ENCODE data around the gene DAND5.
A peak's percentile ranks its signal among the peaks of the same experiment; 100 is the strongest.
"Not testable (repeated sequence)": the region's sequence is repeated elsewhere in the genome, so short reads cannot be mapped to it uniquely, and the experiment has no call there.

Gene DAND5

GRCh38 chr19:12974301-12975220 lies 5.2 kb downstream of the DAND5 start:
- no peak for TF ChIP-seq CTCF (conservative IDR thresholded peaks at IDR 0.05; ENCODE audit: low read depth, low read length)

DNA sequence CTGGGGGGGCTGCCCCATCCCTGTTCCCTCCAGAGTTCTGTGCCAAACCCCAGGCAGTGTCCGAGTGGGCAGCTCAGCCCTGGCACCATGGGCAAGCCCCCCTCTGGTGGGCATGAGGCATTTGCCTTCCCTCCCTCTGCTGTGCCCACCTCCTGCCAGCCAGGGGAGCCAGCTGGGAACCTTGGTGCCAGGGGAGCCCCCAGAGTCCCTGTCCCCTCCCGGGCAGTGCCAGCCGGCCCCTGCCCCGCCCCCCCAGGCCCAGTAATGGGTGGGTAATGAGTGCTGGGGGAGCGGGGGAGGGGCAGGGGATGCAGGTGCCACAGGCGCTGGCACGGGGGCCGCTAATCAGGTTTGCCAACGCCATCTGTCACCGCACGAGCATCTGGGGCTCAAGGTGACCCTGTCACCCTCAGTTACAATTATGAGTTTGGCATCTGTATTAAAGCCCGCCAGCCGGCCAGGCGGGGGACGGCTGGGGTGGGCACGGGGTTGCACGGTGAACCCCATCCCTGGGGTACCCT lies 5.9 kb downstream of the DAND5 start:
- no peak overlapping the region for H3K4me3 ChIP-seq (ENCODE audit: low read depth, low read length)
- DNase-seq (ENCODE audit: low read depth), result no peak
- TF ChIP-seq CTCF (conservative IDR thresholded peaks at IDR 0.05; ENCODE audit: low read depth, low read length), result no peak

More at GRCh38 chr19:12974301-12975220, 5.2 kb downstream of the DAND5 start:
- no peak overlapping the region for H3K4me3 ChIP-seq (ENCODE audit: low read depth, low read length)
- no peak for DNase-seq (ENCODE audit: low read depth)

DNA sequence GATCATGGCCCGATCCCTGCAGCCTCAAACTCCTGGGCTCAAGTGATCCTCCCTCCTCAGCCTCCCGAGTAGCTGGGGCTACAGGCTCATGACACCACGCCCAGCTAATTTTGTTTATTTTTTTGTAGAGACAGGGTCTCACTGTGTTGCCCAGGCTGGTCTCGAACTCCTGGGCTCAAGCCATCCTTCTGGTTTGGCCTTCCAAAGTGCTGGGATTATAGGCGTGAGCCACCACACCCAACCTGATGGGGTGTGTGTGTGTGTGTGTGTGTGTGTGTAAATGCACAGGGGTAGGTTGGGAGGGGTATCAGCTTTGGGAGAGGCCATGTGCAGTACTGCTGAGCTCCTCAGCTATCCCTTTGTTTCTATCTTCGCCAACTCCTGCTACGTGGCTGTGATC lies 6.7 kb downstream of the DAND5 start:
- not testable (repeated sequence) for DNase-seq (ENCODE audit: low read depth); H3K4me3 ChIP-seq (ENCODE audit: low read depth, low read length)

- no peak overlapping the region for H3K4me3 ChIP-seq (ENCODE audit: low read depth, low read length)
- DNase-seq (ENCODE audit: low read depth), result no peak
Measured at GRCh38 chr19:12979974-12980373, 10.6 kb downstream of the DAND5 start.

GRCh38 chr19:12982648-12983047 lies 13.3 kb downstream of the DAND5 start:
- H3K4me3 ChIP-seq (ENCODE audit: low read depth, low read length), result no peak overlapping the region
- no peak for DNase-seq (ENCODE audit: low read depth)
- no peak for TF ChIP-seq CTCF (conservative IDR thresholded peaks at IDR 0.05; ENCODE audit: low read depth, low read length)

More at GRCh38 chr19:12979974-12980373, 10.6 kb downstream of the DAND5 start:
- TF ChIP-seq CTCF (conservative IDR thresholded peaks at IDR 0.05; ENCODE audit: low read depth, low read length), result no peak

- peak overlapping the region; percentile 42 for H3K4me3 ChIP-seq (ENCODE audit: low read depth, low read length)
- no peak for TF ChIP-seq CTCF (conservative IDR thresholded peaks at IDR 0.05; ENCODE audit: low read depth, low read length)
- DNase-seq (ENCODE audit: low read depth), result no peak
Measured at GRCh38 chr19:12983091-12983490, 13.7 kb downstream of the DAND5 start.

DNA sequence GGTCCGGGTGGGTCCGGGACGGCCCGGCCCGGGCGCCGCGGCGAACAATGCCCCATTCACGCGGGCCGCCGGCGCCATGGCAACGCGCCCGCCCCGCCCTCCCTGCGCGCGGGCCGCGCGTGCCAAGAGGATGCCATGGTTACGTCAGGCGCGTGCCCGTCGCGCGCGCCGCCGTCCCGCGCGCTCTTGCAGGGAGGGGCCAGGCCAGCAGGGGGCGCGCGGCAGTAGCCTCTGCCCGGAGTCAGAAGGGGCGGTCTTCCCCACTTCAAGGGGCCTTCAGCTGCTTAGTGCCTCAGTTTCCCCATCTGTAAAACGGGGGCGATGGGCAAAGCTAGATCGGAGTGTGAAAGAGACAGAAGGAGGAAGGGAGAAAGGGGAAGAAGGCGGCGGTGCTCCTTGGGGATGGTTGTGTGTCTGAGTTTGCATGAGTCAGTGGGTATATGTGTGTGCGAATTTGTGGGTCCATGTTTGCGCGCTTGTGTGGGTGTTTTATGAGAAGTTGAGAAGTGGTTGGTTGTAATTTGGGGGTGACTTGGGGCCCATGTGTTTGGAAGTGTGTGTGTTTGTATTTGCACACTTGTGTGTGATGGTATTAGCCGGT lies 14.3 kb downstream of the DAND5 start:
- DNase-seq (ENCODE audit: low read depth), result peak; percentile 67
- TF ChIP-seq CTCF (conservative IDR thresholded peaks at IDR 0.05; ENCODE audit: low read depth, low read length), result peak; percentile 67
- H3K4me3 ChIP-seq (ENCODE audit: low read depth, low read length), result peak overlapping the region; percentile 42

Measured in choroid plexus epithelial cell (primary cell).